Right lung (tissue), 5 donors: ENCODE data around the gene BGN. TPM values are rescaled to one million over a fixed set of nuclear protein-coding genes. Genes with fewer than 3 reads are reported as not detected.

Experiments used
- DNase-seq, 2 donors: peaks; one replicate each; pipeline ENCODE4 v3.0.0-alpha.2; 2013
- polyA plus RNA-seq, 5 donors: library from polyadenylated mRNA; unstranded; fragments of 120-200 nt; gene quantifications; one replicate each; pipeline versions ENCODE4 v1.2.1 to v1.2.3, GENCODE V29; 2013; ENCODE audit warnings: inconsistent platforms in 1 of 5, low replicate concordance in 1 of 5; ENCODE audit not compliant: insufficient read length in 5 of 5, insufficient read depth in 1 of 5

Gene BGN
- polyA plus RNA-seq, 5 donors, result 124 to 242 (median 164) TPM

GRCh38 chrX:153524234-153524633, 29.5 kb downstream of the BGN start:
- no peak for DNase-seq

- DNase-seq, result no peak
These were observed 30.7 kb downstream of the BGN start for GRCh38 chrX:153525451-153525850.

DNA sequence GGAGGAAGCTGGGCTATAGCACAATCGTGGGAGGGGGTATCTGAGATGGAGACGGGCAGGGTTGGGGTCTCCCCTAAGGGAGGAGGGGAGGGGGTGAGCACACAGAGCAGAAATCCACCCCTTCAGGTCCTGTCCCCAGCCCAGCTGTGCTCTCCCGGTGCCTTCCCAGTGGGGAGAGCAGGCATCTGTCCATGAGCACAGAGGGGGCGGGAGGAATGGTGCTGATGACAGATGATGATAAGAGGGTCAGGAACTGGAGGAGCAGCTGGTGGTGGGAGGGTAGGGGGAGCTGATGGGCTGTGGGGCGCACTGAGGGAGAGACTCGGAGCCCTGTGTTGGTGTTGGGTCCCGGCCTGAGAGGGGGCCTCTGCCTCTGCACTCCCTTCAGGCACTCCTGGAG, 31.3 kb downstream of the BGN start:
- no peak for DNase-seq

DNA sequence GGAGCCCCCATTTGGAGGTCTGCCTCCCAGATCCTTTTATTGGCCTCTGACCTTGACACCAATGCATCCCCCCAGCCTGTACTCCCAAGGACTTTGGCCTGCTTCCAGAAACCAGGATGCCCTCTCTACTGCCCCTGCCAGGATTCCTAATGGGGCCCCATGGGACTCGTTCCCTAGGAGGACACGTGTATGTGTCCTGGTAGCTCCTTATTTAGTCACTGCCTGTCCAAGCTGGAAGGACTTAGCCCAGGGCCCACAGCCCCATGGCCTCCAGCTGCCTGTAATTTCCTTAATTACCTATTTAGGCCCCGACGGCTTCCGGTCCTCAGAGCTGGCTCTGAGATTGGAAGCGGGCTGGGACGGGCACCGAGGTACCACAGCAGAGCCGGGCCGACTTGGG, 32.0 kb downstream of the BGN start:
- DNase-seq, result no peak

- DNase-seq, result no peak
These were observed 32.4 kb downstream of the BGN start for GRCh38 chrX:153527208-153527607.

- DNase-seq, result no peak
These were observed 35.8 kb downstream of the BGN start for GRCh38 chrX:153530411-153531129.

- no peak for DNase-seq
These were observed 38.3 kb downstream of the BGN start for GRCh38 chrX:153533091-153533490.

DNA sequence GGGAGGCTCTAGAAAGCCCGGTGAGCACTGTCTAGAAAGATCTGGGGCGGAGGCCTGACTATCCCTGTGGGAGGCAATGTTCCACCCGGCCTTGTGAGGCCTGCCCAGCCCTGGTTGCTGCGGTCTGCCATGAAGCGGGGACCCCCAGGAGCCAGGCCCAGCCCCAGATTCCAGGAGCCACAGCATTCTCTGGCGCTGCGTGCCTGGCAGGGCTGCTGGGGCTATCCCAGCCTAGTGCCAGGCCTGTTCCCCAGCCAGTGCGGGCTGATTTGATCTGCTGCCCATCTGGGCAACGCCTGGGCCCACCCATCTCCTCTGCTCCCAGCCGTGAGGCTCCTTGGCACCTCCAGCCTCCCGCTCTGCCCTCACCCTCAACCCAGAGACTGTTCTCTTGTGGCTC, 42.3 kb downstream of the BGN start:
- DNase-seq, result no peak

GRCh38 chrX:153537526-153538295, 42.9 kb downstream of the BGN start:
- no peak for DNase-seq

DNA sequence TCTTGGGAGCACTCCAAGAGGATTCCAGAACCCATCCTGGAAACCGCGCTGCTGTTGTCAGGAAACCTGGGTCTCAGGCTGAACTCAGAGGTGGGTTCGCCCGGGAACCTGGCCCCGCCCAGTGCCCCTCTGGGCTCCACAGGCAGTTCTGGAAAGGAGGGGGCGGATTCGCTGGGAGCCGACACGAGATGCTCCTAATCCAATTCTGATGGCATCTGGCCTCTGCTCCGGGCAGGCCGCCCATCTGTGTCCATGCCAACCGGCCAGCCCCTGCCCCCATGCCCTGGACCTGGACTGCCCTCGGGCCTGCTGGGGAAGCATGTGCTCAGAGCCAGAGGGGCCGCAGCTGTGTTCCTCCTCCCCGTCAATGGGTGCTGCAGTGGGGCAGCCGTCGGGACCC, 43.6 kb downstream of the BGN start:
- no peak for DNase-seq

GRCh38 chrX:153539171-153539978, 44.6 kb downstream of the BGN start:
- peak; percentile 25 to 30 for DNase-seq

DNA sequence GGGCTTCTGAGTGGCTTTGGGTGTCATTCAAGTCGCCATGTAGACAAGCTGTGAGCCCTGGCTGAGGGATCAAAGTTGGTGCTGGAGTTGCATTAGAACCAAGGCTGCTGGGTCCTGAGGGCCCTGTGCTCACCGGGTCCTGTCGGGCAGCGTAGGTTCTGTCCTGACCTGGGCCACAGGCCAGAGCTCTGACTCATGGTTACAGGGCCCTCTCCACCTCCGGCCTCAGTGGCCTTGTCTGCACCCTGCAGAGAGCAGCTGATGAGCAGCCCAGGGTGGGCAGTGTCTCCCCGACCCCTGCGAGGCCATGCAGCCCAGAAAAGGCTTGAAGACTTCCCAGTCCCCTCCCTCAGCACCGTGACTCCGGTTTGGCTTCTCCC, 45.2 kb downstream of the BGN start:
- DNase-seq, result no peak

- no peak for DNase-seq
These were observed 49.9 kb downstream of the BGN start for GRCh38 chrX:153544727-153545126.

GRCh38 chrX:153546386-153546785, 51.6 kb downstream of the BGN start:
- DNase-seq, result no peak

GRCh38 chrX:153547195-153547594, 52.4 kb downstream of the BGN start:
- no peak for DNase-seq

DNA sequence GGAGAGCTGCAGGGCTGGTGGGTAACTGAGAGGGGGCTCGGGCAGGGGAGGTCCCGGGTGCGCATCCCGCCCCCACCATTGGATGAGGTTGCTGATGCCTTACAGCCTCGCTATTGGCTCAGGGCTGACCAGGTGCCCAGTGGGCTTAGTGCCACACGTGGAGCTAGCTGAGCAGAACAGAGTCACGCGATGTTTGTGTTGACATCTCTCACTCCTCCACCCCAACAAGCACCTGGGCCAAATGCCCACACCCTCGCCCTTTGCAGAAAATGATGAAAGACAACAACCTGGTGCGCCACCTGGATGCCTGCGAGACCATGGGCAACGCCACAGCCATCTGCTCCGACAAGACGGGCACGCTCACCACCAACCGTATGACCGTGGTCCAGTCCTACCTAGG, 54.5 kb downstream of the BGN start:
- no peak for DNase-seq

GRCh38 chrX:153549807-153550206, 55.0 kb downstream of the BGN start:
- DNase-seq, result no peak

DNA sequence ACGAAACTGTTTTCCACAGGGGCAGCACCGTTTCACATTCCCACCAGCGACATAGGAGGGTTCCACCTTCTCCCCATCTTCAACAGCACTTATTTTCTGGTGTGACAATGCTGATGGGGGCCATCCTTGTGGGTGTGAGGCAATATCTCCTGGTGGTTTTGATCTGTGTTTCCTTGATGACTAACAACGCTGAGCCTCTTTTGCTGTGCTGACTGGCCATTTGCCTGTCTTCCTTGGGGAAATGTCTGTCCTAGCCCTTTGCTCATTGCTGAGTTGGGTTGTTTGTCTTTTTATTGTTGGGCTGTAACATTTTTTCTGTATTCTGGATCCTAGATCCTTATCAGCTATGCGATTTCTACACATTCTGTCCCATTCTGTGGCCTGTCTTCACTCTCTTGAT, 56.4 kb downstream of the BGN start:
- DNase-seq, result no peak

- peak; percentile 17 to 19 for DNase-seq
These were observed 59.9 kb downstream of the BGN start for GRCh38 chrX:153554519-153555167.

- no peak for DNase-seq
These were observed 62.0 kb downstream of the BGN start for GRCh38 chrX:153556767-153557166.

GRCh38 chrX:153557618-153558355, 63.0 kb downstream of the BGN start:
- DNase-seq, result no peak
